Caco-2 (cell line): ENCODE results near the gene ACY1. TPM values are rescaled to one million over a fixed set of nuclear protein-coding genes. Genes with fewer than 3 reads are reported as not detected.

Experiments
- BruUV-seq: library from RNA; stranded (reverse); fragments of 400-500 nt; replicated peaks from 2 replicates; lab custom pipeline; 2021; lab: Mats Ljungman, UMichigan
- CTCF ChIA-PET: fragments of 300-600 bp; sonication (Branson Sonifier 250); formaldehyde crosslinking; loops from one replicate; lab custom pipeline; 2022; ENCODE audit warnings: antibody characterized with exemption; lab: Charles Lee
- POLR2A ChIA-PET: fragments of 300-600 bp; sonication (Branson Sonifier 250); formaldehyde crosslinking; loops from one replicate; lab custom pipeline; 2022; ENCODE audit warnings: antibody characterized with exemption; lab: Charles Lee
- DNase-seq, 2 experiments: peaks; one replicate each; pipeline versions ENCODE4 v3.0.0 to v3.0.0-alpha.2; 2020 to 2022
- H3K27me3 ChIP-seq: replicated peaks from 2 replicates; pipeline ENCODE4 v1.6.0; 2011; ENCODE audit warnings: low read length; ENCODE audit not compliant: control insufficient read depth, insufficient read depth
- H3K36me3 ChIP-seq: 2 replicates; pipeline ENCODE4 v1.5.1; 2011; ENCODE audit warnings: low read length; ENCODE audit not compliant: control insufficient read depth, insufficient read depth
- H3K4me1 ChIP-seq: fragments of 250-450 bp; sonication (Bioruptor Pico); 2 replicates; pipeline ENCODE4 v1.5.1; 2020; ENCODE audit warnings: mild to moderate bottlenecking
- H3K4me3 ChIP-seq: 2 replicates; pipeline ENCODE4 v1.5.1; 2011; ENCODE audit warnings: low read depth, mild to moderate bottlenecking, control low read depth, low read length
- H3K9me3 ChIP-seq: fragments of 250-450 bp; sonication (Bioruptor Pico); 2 replicates; pipeline ENCODE4 v1.5.1; 2020; ENCODE audit warnings: mild to moderate bottlenecking, moderate library complexity
- H3K27ac Mint-ChIP-seq: one replicate; pipeline ENCODE4 v1.8.0; 2022; ENCODE audit warnings: mixed read lengths; ENCODE audit not compliant: unreplicated experiment
- H3K27me3 Mint-ChIP-seq: one replicate; pipeline ENCODE4 v1.8.0; 2022; ENCODE audit warnings: mixed read lengths; ENCODE audit not compliant: insufficient read depth, unreplicated experiment
- H3K36me3 Mint-ChIP-seq: one replicate; pipeline ENCODE4 v1.8.0; 2022; ENCODE audit warnings: mild to moderate bottlenecking, mixed read lengths; ENCODE audit not compliant: insufficient read depth, unreplicated experiment
- H3K4me1 Mint-ChIP-seq: one replicate; pipeline ENCODE4 v1.8.0; 2022; ENCODE audit warnings: low read depth, mixed read lengths; ENCODE audit not compliant: unreplicated experiment
- H3K4me3 Mint-ChIP-seq: one replicate; pipeline ENCODE4 v1.8.0; 2022; ENCODE audit warnings: mild to moderate bottlenecking, moderate library complexity, mixed read lengths; ENCODE audit not compliant: unreplicated experiment
- H3K9me3 Mint-ChIP-seq: one replicate; pipeline ENCODE4 v1.8.0; 2022; ENCODE audit warnings: mixed read lengths; ENCODE audit not compliant: unreplicated experiment
- intact Hi-C: fragments of 100-400 bp; cut with micrococcal nuclease; formaldehyde crosslinking; loops from one replicate; pipeline ENCODE4 v1.10.0; 2022; ENCODE audit not compliant: unreplicated experiment
- total RNA-seq: library from RNA; stranded (reverse); gene quantifications from 2 replicates; pipeline ENCODE4 v1.2.3, GENCODE V29; 2022
- TF ChIP-seq, protein P1 (sequence below), 2 experiments: fragments of 200-600 bp in 1 of 2; IDR thresholded peaks; 1 replicate in 1 of 2; 2 replicates in 1 of 2; pipeline versions ENCODE4 v1.5.1 to v1.8.0; 2011 to 2022; ENCODE audit warnings: antibody characterized with exemption in 1 of 2, control low read depth in 1 of 2, inconsistent platforms in 1 of 2, low read depth in 1 of 2, low read length in 1 of 2, mild to moderate bottlenecking in 1 of 2, moderate library complexity in 1 of 2; ENCODE audit not compliant: insufficient read depth in 1 of 2, severe bottlenecking in 1 of 2, unreplicated experiment in 1 of 2

The ACY1 gene
- total RNA-seq, 1 experiment from 2014 or later: 62.4 TPM

DNA sequence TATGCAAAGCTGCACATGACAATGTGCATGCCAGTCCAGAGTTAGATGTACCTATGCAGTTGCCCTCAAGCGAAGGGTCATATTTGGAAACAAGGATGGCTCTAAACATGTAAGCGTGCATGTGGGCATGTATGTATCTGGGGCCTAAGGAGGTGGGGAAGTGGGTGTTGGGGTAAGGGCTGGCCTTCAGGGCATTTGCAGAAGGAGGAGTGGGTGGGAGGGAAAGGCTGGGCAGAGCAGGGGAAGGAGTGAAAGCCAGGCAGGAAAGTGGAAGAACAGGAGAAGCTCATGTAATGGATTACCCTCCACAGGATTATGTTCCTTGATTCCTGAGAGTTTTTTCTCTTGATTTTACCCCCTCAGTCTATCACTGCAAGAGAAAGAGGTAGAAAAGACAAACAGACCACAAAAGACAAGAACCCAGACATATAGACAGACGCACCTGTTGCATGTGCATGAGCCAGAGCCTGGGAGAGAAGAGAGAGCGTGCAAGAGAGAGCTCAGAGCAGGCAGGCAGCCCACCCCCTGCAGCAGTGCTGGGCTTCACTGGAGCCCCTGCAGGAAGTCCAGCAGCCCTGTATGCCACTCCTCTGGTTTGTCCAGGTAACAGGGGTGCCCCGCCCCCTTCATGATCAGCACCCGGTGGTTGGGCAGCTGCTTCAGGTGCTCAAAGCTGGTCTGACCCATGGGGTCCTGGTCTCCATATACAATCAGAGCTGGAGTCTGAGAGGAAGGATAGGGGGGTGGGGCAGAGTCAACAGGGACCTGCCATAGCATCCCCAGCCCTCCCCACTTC is 14.3 kb upstream of the ACY1 start:
- Mint-ChIP-seq H3K36me3 (peaks cover 19% of the 10 kb centered on the region), H3K9me3 (no peaks in the 10 kb centered on the region), H3K27ac (peak overlapping the region; percentile 79), H3K4me1 (peaks cover 20% of the 10 kb centered on the region), H3K27me3 (no peaks in the 10 kb centered on the region), H3K4me3 (peak overlapping the region; percentile 86)
- POLR2A ChIA-PET: interaction anchor here (1.0 kb wide), 1 partner anchor 14 kb away, joined by 3 read pairs; the partner anchor contains the start of gene ACY1
- Histone ChIP-seq H3K4me3 (no peak overlapping the region), H3K4me1 (peaks cover 13% of the 10 kb centered on the region), H3K36me3 (no peaks in the 10 kb centered on the region), H3K9me3 (no peaks in the 10 kb centered on the region), H3K27me3 (no peaks in the 10 kb centered on the region)
- CTCF ChIA-PET: interaction anchor here (0.8 kb wide), 1 partner anchor 14 kb away, joined by 3 read pairs; no protein-coding TSS in a partner anchor
- peak in 1 of 2 experiments; percentile 33 for DNase-seq
- intact Hi-C loops: loop anchor here (2.0 kb wide), 1 partner anchor 14 kb away; the partner anchor contains the start of gene ACY1
- TF ChIP-seq, protein P1, sequence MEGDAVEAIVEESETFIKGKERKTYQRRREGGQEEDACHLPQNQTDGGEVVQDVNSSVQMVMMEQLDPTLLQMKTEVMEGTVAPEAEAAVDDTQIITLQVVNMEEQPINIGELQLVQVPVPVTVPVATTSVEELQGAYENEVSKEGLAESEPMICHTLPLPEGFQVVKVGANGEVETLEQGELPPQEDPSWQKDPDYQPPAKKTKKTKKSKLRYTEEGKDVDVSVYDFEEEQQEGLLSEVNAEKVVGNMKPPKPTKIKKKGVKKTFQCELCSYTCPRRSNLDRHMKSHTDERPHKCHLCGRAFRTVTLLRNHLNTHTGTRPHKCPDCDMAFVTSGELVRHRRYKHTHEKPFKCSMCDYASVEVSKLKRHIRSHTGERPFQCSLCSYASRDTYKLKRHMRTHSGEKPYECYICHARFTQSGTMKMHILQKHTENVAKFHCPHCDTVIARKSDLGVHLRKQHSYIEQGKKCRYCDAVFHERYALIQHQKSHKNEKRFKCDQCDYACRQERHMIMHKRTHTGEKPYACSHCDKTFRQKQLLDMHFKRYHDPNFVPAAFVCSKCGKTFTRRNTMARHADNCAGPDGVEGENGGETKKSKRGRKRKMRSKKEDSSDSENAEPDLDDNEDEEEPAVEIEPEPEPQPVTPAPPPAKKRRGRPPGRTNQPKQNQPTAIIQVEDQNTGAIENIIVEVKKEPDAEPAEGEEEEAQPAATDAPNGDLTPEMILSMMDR (IDR thresholded peaks at IDR 0.05; ENCODE audit: insufficient read depth in 1 of 2, low read depth in 1 of 2, low read length in 1 of 2, severe bottlenecking in 1 of 2, unreplicated experiment in 1 of 2): no peak
- no TSS peak for BruUV-seq

DNA sequence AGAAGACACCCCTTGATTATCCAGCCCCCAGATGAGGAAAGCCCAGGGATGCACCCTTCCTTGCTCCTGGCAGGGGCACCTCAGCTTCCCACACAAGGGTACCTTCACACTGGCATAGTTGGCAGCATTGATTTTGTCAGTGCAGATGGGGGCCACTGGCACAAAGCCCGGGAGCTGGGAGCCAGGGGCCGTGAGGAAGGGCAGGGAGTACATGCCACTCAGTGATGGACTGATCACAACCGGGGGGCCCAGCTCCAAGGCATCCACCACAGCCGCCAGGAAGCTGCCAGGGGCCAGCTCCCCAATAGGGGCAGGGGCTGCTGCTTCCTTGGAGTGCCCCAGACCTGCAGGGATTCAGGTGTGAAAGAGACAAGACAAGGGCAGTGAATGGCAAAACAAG is 13.5 kb upstream of the ACY1 start:
- Histone ChIP-seq H3K36me3 (no peaks in the 10 kb centered on the region), H3K27me3 (no peaks in the 10 kb centered on the region), H3K4me3 (no peak overlapping the region), H3K9me3 (no peaks in the 10 kb centered on the region), H3K4me1 (peaks cover 20% of the 10 kb centered on the region)
- DNase-seq: no peak
- POLR2A ChIA-PET: interaction anchor here (1.0 kb wide), 1 partner anchor 13 kb away, joined by 3 read pairs; the partner anchor contains the start of gene ACY1
- no TSS peak for BruUV-seq
- Mint-ChIP-seq H3K4me3 (no peak overlapping the region), H3K27me3 (no peaks in the 10 kb centered on the region), H3K4me1 (peaks cover 20% of the 10 kb centered on the region), H3K36me3 (peaks cover 19% of the 10 kb centered on the region), H3K9me3 (no peaks in the 10 kb centered on the region), H3K27ac (no peak overlapping the region)
- CTCF ChIA-PET: interaction anchor here (0.8 kb wide), 1 partner anchor 13 kb away, joined by 3 read pairs; no protein-coding TSS in a partner anchor
- TF ChIP-seq, protein P1 (IDR thresholded peaks at IDR 0.05; ENCODE audit: insufficient read depth in 1 of 2, low read depth in 1 of 2, low read length in 1 of 2, severe bottlenecking in 1 of 2, unreplicated experiment in 1 of 2): no peak
- intact Hi-C loops: loop anchor here (2.0 kb wide), 1 partner anchor 13 kb away; the partner anchor contains the start of gene ACY1

DNA sequence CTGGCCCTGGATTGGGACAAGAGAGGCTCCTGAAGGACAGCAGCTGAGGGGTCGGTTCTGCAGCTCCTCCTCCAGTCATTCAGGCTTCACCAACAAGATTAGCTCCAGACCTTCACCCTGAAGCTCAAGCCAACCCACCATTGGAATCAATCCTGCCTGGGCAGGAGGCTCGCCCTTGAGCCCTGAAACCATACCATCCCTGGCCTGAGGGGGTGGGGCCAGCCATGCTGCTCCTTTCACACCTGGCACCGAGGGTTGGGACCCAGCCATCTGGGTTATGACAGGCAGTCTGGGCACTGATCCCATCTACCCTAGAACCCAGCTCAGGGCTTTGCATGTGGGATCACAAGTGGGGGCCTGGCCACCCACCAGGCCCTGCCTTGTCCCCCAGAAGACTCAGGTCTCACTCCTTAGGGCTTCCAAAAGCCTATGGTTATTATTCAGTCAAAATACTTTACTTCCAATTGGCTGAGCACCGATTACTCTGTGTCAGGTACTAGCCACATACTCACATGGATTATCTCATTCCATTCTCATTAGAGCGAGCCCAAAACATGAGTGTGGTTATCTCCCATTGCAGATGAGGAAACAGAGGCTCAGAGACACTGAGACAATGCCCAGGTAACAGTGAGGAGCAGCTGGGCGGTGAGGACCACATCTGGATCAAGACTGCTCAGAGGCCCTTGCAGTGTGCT is 12.6 kb upstream of the ACY1 start:
- intact Hi-C loops: no loop called here

More for the DNA sequence above, 12.6 kb upstream of the ACY1 start:
- Mint-ChIP-seq H3K4me1 (peaks cover 19% of the 10 kb centered on the region), H3K9me3 (no peaks in the 10 kb centered on the region), H3K27ac (no peak overlapping the region), H3K36me3 (peaks cover 23% of the 10 kb centered on the region), H3K4me3 (no peak overlapping the region), H3K27me3 (no peaks in the 10 kb centered on the region)
- DNase-seq: no peak
- no peaks in the 10 kb centered on the region for H3K36me3 ChIP-seq
- TF ChIP-seq, protein P1 (IDR thresholded peaks at IDR 0.05; ENCODE audit: insufficient read depth in 1 of 2, low read depth in 1 of 2, low read length in 1 of 2, severe bottlenecking in 1 of 2, unreplicated experiment in 1 of 2): no peak
- no peaks in the 10 kb centered on the region for H3K9me3 ChIP-seq
- CTCF ChIA-PET: no interaction called here
- H3K4me1 ChIP-seq: peaks cover 25% of the 10 kb centered on the region
- POLR2A ChIA-PET: no interaction called here
- no peak overlapping the region for H3K4me3 ChIP-seq
- H3K27me3 ChIP-seq: no peaks in the 10 kb centered on the region
- BruUV-seq: no TSS peak
